Fibroblast of mammary gland (primary cell): Measurements from ENCODE around the gene KRT2.

Source experiments
- DNase-seq: peaks from one replicate; pipeline ENCODE4 v3.0.0-alpha.2; 2010; ENCODE audit warnings: low read depth
- H3K4me3 ChIP-seq: 2 replicates; pipeline ENCODE4 v1.5.1; 2011; ENCODE audit warnings: low read depth, mild to moderate bottlenecking, low read length, moderate library complexity; ENCODE audit not compliant: control insufficient read depth
- CTCF ChIP-seq: conservative IDR thresholded peaks from 2 replicates; pipeline ENCODE4 v1.5.1; 2011; ENCODE audit warnings: low read depth, low read length, inconsistent platforms; ENCODE audit not compliant: control insufficient read depth, insufficient read depth

Gene KRT2

GRCh38 chr12:52657250-52657902 lies 5.4 kb upstream of the KRT2 start:
- no peak for DNase-seq
- no peak for TF ChIP-seq CTCF
- H3K4me3 ChIP-seq, result no peak overlapping the region

GRCh38 chr12:52656616-52657015 lies 4.6 kb upstream of the KRT2 start:
- no peak for TF ChIP-seq CTCF
- H3K4me3 ChIP-seq, result no peak overlapping the region
- no peak for DNase-seq

- DNase-seq, result no peak
- no peak overlapping the region for H3K4me3 ChIP-seq
- TF ChIP-seq CTCF, result no peak
Measured at GRCh38 chr12:52655720-52656124, 3.7 kb upstream of the KRT2 start.

GRCh38 chr12:52655251-52655650 lies 3.2 kb upstream of the KRT2 start:
- TF ChIP-seq CTCF, result no peak
- DNase-seq, result peak; percentile 3
- no peak overlapping the region for H3K4me3 ChIP-seq

GRCh38 chr12:52650520-52651081 lies 1.4 kb downstream of the KRT2 start:
- TF ChIP-seq CTCF, result no peak
- DNase-seq, result peak; percentile 6
- H3K4me3 ChIP-seq, result no peak overlapping the region

- H3K4me3 ChIP-seq, result no peak overlapping the region
- TF ChIP-seq CTCF, result no peak
- no peak for DNase-seq
Measured at GRCh38 chr12:52649066-52649465, 2.9 kb downstream of the KRT2 start.
